Mucosa of descending colon (tissue), 3 donors: ENCODE results near the gene PTPRQ. TPM values are rescaled to one million over a fixed set of nuclear protein-coding genes. Genes with fewer than 3 reads are reported as not detected.
A peak's percentile ranks its signal among the peaks of the same experiment; 100 is the strongest.

Source experiments
- ATAC-seq: fragments of 200-7000 bp; cut with Tn5 transposase; one replicate; pipeline ENCODE4 v1.9.1; 2020; ENCODE audit warnings: mild to moderate bottlenecking, moderate library complexity
- DNase-seq, 3 donors: peaks; one replicate each; pipeline ENCODE4 v3.0.0-alpha.2; 2020
- H3K36me3 ChIP-seq: fragments of 200-600 bp; one replicate; pipeline ENCODE4 v1.8.0; 2021; ENCODE audit warnings: low read depth, mild to moderate bottlenecking
- H3K4me1 ChIP-seq: fragments of 200-600 bp; one replicate; pipeline ENCODE4 v1.8.0; 2021; ENCODE audit warnings: low read depth, mild to moderate bottlenecking
- H3K4me3 ChIP-seq: fragments of 200-600 bp; one replicate; pipeline ENCODE4 v1.8.0; 2021; ENCODE audit warnings: mild to moderate bottlenecking
- H3K9me3 ChIP-seq: fragments of 200-600 bp; one replicate; pipeline ENCODE4 v1.8.0; 2021; ENCODE audit warnings: mild to moderate bottlenecking
- intact Hi-C, 2 donors: fragments of 100-400 bp; cut with DNase I in 1 of 2; cut with micrococcal nuclease in 1 of 2; formaldehyde crosslinking; loops; one replicate each; pipeline versions ENCODE4 v1.11.0 to v1.11.1; 2022; cut with DNase I, micrococcal nuclease
- total RNA-seq, 3 donors: library from RNA; stranded (reverse); fragmentation: NEBNext Ultra II Directional in 2 of 3; extraction: Animal tissue kit (Norgen Biotek cat#: 25700) in 2 of 3; gene quantifications; one replicate each; pipeline versions ENCODE4 v1.2.1 to v1.2.4, GENCODE V29; 2021 to 2023
- TF ChIP-seq, protein P1 (sequence below): fragments of 200-600 bp; IDR thresholded peaks from one replicate; pipeline ENCODE4 v1.8.0; 2022; ENCODE audit warnings: antibody characterized with exemption, mild to moderate bottlenecking
- donor health status: DM: no; HTN: no; CAD: no; lungs with moderate emphysema.
- donor health status: DM: no; HTN: no; CAD: no.
- donor health status: DM: no; HTN: yes; CAD: no.

PTPRQ gene
- total RNA-seq, 3 donors from 2014 or later = 0.16 TPM; not detected in 2

DNA sequence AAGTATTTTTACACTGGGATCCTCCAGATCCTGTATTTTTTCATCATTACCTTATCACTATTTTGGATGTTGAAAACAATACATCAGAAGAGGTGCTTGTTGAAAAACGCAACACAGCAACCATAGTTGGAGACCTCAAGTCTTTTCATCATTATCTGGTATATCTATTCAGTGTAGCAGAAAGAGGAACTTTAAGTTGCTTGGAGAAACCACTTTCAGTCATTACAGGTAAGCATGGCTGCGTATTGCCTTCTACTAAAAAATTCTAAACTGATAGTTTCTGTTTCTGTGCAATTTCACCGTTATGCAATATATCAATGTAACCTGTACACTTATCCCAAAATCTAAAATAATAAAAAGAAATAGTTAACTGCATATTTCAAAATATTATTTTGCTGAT is 32.2 kb upstream of the PTPRQ start:
- Histone ChIP-seq H3K4me1 (no peaks in the 10 kb centered on the region), H3K9me3 (no peaks in the 10 kb centered on the region), H3K4me3 (no peak overlapping the region), H3K36me3 (no peaks in the 10 kb centered on the region)
- TF ChIP-seq, protein P1, sequence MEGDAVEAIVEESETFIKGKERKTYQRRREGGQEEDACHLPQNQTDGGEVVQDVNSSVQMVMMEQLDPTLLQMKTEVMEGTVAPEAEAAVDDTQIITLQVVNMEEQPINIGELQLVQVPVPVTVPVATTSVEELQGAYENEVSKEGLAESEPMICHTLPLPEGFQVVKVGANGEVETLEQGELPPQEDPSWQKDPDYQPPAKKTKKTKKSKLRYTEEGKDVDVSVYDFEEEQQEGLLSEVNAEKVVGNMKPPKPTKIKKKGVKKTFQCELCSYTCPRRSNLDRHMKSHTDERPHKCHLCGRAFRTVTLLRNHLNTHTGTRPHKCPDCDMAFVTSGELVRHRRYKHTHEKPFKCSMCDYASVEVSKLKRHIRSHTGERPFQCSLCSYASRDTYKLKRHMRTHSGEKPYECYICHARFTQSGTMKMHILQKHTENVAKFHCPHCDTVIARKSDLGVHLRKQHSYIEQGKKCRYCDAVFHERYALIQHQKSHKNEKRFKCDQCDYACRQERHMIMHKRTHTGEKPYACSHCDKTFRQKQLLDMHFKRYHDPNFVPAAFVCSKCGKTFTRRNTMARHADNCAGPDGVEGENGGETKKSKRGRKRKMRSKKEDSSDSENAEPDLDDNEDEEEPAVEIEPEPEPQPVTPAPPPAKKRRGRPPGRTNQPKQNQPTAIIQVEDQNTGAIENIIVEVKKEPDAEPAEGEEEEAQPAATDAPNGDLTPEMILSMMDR = no peak
- DNase-seq (no peak), ATAC-seq (no peak)
- intact Hi-C loops = loop anchor here in 1 of 2 donors (10.0 kb wide), 1 partner anchor 353 kb away; no protein-coding TSS in a partner anchor

DNA sequence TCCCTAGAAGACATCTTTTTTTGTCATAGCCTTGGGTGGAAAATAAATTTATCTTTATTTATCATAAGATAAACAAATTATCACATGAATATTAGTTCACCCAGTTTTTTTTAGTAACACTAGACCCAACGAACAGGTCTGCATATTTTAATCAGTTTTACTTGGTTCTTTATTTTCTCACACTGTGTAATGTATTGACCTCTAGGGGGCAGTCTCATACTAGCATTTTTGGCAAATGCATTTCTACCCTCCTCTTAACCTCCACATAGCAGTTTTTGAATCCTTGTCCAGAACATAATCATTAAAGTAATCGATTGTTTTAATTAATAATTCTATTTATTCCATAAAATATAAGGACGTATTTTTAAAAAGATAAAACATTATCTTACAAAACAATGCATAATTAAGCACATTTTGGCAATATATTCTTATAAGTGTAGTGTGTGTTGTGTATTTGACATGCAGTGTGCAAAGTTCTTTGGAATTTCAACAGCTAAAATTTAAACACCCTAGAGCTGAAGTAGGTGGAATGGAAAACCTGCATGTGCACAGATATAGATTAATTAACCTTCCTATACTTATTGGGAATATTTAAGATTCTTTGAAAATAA is 31.6 kb upstream of the PTPRQ start:
- DNase-seq = peak in 1 of 3 donors; percentile 7
- H3K9me3 ChIP-seq = no peaks in the 10 kb centered on the region
- intact Hi-C loops = loop anchor here in 1 of 2 donors (10.0 kb wide), 1 partner anchor 352 kb away; no protein-coding TSS in a partner anchor
- H3K36me3 ChIP-seq = no peaks in the 10 kb centered on the region
- H3K4me3 ChIP-seq = no peak overlapping the region
- no peak for ATAC-seq
- no peaks in the 10 kb centered on the region for H3K4me1 ChIP-seq
- TF ChIP-seq, protein P1 = peak; percentile 30

DNA sequence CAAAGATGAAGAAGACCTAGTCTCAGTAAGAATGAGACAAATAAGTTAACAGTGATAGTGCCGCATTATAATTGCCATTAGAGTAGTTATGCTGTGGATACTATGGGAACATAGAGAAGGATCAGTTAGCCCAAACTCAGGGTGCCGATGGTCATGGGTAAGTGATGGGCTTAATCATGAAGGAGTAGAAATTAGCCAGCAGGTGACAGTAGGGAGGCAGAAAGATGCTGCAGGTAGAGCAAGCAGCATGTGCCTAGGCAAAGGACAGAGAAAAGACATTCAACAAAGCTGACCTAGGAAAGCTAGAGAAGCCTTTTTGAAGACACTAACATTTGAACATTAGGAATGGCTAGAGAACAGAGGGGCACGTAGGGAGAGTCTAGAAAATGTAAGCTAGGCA is 30.6 kb upstream of the PTPRQ start:
- H3K4me1 ChIP-seq = no peaks in the 10 kb centered on the region
- DNase-seq (no peak), ATAC-seq (no peak)
- H3K36me3 ChIP-seq = no peaks in the 10 kb centered on the region
- intact Hi-C loops = loop anchor here in 1 of 2 donors (10.0 kb wide), 1 partner anchor 351 kb away; no protein-coding TSS in a partner anchor
- TF ChIP-seq, protein P1 = no peak
- H3K9me3 ChIP-seq = no peaks in the 10 kb centered on the region
- no peak overlapping the region for H3K4me3 ChIP-seq

- ATAC-seq (no peak), DNase-seq (no peak)
- Histone ChIP-seq H3K9me3 (no peaks in the 10 kb centered on the region), H3K36me3 (no peaks in the 10 kb centered on the region), H3K4me3 (no peak overlapping the region), H3K4me1 (no peaks in the 10 kb centered on the region)
- TF ChIP-seq, protein P1 = no peak
- intact Hi-C loops = loop anchor here in 1 of 2 donors (10.0 kb wide), 1 partner anchor 349 kb away; no protein-coding TSS in a partner anchor
Observed at GRCh38 chr12:80415466-80415865, 28.6 kb upstream of the PTPRQ start.

DNA sequence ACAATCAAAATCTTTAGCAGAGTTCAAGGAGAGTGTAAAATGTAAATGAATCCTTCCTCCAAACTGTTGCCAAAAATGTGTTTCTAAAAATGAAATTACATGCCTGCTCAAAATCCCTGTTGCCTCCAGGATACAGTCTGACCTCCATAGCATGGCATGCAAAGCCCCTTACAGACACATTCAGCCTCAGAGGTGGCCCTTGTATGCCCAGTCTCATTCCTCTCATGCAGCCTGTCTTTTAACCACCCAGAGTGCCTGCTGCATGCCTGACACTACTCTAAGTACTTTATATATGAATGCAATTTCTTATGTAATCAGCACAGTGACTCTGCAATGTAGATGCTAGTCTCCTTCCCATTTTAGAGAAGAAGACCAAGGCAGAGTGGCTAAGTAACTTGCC is 24.4 kb upstream of the PTPRQ start:
- no peak overlapping the region for H3K4me3 ChIP-seq
- DNase-seq = no peak
- no peaks in the 10 kb centered on the region for H3K36me3 ChIP-seq
- no peaks in the 10 kb centered on the region for H3K4me1 ChIP-seq
- no peaks in the 10 kb centered on the region for H3K9me3 ChIP-seq
- TF ChIP-seq, protein P1 = no peak
- ATAC-seq = no peak
- intact Hi-C loops = loop anchor here in 1 of 2 donors (10.0 kb wide), 1 partner anchor 345 kb away; no protein-coding TSS in a partner anchor
